Measurements from ENCODE around the gene CYP2U1. TPM values are rescaled to one million over a fixed set of nuclear protein-coding genes. Genes with fewer than 3 reads are reported as not detected.
A peak's percentile ranks its signal among the peaks of the same experiment; 100 is the strongest.

The CYP2U1 gene
- 10 to 100 TPM; 11.3 to 11.8 TPM for total RNA-seq

DNA sequence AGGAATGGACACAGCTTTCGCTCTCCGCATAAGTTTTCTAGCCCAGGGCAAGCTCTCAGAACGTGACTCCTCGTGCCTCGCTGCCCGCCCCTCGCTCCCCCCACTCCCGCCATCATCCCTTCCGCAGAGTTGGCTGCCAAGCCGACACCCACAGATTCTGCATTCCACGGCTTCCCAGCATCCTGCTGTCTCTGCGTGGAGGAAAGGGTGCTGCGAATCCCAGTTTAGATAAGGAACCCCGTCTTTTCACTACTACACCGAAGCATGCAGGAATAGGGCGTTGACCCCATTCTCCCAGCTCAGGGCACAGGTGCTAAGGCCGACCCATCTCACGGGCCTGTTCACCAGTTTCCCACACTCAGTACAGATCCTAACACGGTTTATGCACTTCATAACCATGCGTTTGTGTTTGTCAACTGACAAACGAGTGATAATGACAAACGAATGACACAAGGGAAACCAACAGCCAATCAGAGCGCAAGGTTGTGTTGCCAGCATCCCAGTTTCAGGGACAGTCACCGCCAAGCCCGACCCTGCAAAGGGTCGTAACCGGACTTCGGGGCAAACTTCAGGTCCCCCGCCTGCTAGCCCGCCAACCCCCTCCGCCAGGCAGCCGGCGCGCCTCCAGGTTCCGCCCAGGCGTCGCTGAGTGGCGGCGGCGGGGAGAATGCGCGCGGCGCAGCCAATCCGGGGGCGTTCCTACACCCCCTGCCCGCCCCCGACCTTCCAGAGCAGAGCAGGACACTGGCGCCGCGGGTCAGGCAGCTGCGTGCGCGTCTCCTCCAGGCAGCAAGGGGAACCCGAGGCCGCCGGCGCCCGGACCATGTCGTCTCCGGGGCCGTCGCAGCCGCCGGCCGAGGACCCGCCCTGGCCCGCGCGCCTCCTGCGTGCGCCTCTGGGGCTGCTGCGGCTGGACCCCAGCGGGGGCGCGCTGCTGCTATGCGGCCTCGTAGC, at the start of gene CYP2U1:
Gene CYP2U1, plus strand, starts transcription at position 729 of the 954 bp plus-strand sequence. Its CDS starts 95 bp downstream, at position 824.
- DNase-seq (ENCODE audit: low spot score), result peak; percentile 88
- H3K27me3 ChIP-seq, result no peaks in the 10 kb centered on the region
- H3K36me3 ChIP-seq, result no peaks in the 10 kb centered on the region
- H3K4me1 ChIP-seq, result peaks cover 0 to 19% of the 10 kb centered on the region in 2 donors
- TF ChIP-seq CTCF (IDR thresholded peaks at IDR 0.05), result peak in 1 of 2 donors; percentile 50
- no peaks in the 10 kb centered on the region for H3K9me3 ChIP-seq
- H3K4me3 ChIP-seq, result peak within 1 kb of the TSS; percentile 63 to 68
- H3K27ac ChIP-seq, result peak within 1 kb of the TSS; percentile 81 to 87

DNA sequence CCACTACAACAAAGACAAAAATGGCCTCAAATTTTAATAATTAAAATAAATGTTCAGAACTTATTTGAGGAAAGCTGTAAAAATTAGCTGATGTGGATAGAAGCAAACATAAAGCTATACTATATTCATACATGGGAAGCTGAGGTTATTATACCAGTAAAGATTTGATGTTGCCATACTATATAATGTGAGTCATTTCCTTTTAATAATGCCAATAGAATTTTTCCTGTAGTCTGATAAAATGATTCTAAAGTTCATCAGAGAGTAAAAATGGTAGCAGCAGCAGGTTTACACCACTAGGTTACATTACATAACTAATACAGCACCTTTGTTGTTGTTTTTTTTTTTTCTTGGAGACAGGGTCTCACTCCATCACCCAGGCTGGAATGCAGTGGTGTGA, 45.5 kb upstream of the CYP2U1 start:
- H3K4me1 ChIP-seq, result no peaks in the 10 kb centered on the region
- H3K27me3 ChIP-seq, result no peaks in the 10 kb centered on the region
- no peak overlapping the region for H3K4me3 ChIP-seq
- H3K9me3 ChIP-seq, result peaks cover 0 to 8% of the 10 kb centered on the region in 2 donors
- H3K27ac ChIP-seq, result no peak overlapping the region
- no peaks in the 10 kb centered on the region for H3K36me3 ChIP-seq
- no peak for DNase-seq (ENCODE audit: low spot score)
- no peak for TF ChIP-seq CTCF (IDR thresholded peaks at IDR 0.05)

DNA sequence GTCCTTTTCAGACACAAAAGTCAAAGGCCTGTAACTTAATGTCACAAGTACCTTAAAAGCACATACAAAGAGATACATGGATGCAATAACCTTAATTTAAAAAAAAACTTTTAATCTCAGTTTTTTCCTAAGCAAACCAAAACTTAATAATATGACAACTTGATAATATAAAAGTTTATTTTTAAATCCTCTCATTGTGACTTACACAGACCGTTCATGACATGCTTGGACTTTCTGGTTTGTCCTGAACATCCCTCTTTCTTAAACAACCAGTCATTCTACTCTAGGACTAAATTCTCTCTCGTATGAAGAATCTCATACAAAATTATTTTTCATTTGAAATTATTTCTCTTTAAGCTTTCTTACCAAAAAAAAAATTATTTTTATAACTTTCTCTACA, 43.1 kb upstream of the CYP2U1 start:
- H3K36me3 ChIP-seq, result no peaks in the 10 kb centered on the region
- H3K4me1 ChIP-seq, result no peaks in the 10 kb centered on the region
- no peak for TF ChIP-seq CTCF (IDR thresholded peaks at IDR 0.05)
- H3K9me3 ChIP-seq, result peaks cover 0 to 8% of the 10 kb centered on the region in 2 donors
- no peak overlapping the region for H3K4me3 ChIP-seq
- H3K27ac ChIP-seq, result no peak overlapping the region
- no peak for DNase-seq (ENCODE audit: low spot score)
- H3K27me3 ChIP-seq, result no peaks in the 10 kb centered on the region

DNA sequence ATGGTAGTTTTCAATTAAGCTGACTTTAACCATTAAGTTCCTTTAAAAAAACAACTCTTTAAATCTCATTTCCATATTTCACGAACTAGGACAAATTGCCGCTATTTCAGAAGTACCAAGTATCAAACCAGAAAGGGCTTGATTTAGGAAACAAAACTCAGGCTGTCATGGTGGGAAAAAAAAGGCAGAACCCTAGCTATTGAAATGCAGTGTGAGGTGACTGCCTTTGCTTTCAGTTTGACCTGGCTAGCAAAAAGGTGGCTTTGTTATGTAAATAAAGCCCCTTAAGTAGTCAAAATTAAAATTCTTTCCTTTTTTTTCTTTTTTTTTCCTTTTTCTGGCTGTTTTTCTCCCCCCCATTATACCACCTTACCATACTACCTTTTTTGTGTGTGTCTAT, 40.6 kb upstream of the CYP2U1 start:
- no peak for DNase-seq (ENCODE audit: low spot score)
- Histone ChIP-seq H3K27ac (no peak overlapping the region), H3K9me3 (peaks cover 0 to 8% of the 10 kb centered on the region in 2 donors), H3K4me1 (peaks cover 0 to 3% of the 10 kb centered on the region in 2 donors), H3K27me3 (no peaks in the 10 kb centered on the region), H3K36me3 (no peaks in the 10 kb centered on the region), H3K4me3 (no peak overlapping the region)
- TF ChIP-seq CTCF (IDR thresholded peaks at IDR 0.05), result no peak

GRCh38 chr4:107891299-107891698, 40.0 kb upstream of the CYP2U1 start:
- no peak for DNase-seq (ENCODE audit: low spot score)
- Histone ChIP-seq H3K4me1 (peaks cover 0 to 8% of the 10 kb centered on the region in 2 donors), H3K27ac (no peak overlapping the region), H3K27me3 (no peaks in the 10 kb centered on the region), H3K9me3 (peaks cover 0 to 8% of the 10 kb centered on the region in 2 donors), H3K4me3 (no peak overlapping the region), H3K36me3 (no peaks in the 10 kb centered on the region)
- no peak for TF ChIP-seq CTCF (IDR thresholded peaks at IDR 0.05)
